B cell (primary cell): ENCODE data around the gene ADAMTS17.

Experiments
- CTCF ChIP-seq: fragments of 200-600 bp; IDR thresholded peaks from one replicate; pipeline ENCODE4 v1.8.0; 2022; ENCODE audit warnings: antibody characterized with exemption, mild to moderate bottlenecking
- EZH2 ChIP-seq: IDR thresholded peaks from 2 replicates; pipeline ENCODE4 v1.6.1; 2012; ENCODE audit warnings: borderline replicate concordance, low read depth, mild to moderate bottlenecking, moderate library complexity, low read length; ENCODE audit not compliant: insufficient read depth, poor library complexity, severe bottlenecking

GRCh38 chr15:100017140-100017539, 324.6 kb downstream of the ADAMTS17 start:
- TF ChIP-seq CTCF: no peak
- no peak for TF ChIP-seq EZH2
